NT2/D1 (cell line): Measurements from ENCODE around the gene POLR2A.

Source experiments
- SUZ12 ChIP-seq: IDR thresholded peaks from 2 replicates; pipeline ENCODE4 v1.6.1; 2011; ENCODE audit not compliant: insufficient read length, insufficient read depth; ENCODE audit errors: extremely low read depth
- YY1 ChIP-seq: IDR thresholded peaks from 2 replicates; pipeline ENCODE4 v1.6.1; 2011; ENCODE audit not compliant: insufficient read length, insufficient read depth
- ZNF274 ChIP-seq: IDR thresholded peaks from 2 replicates; pipeline ENCODE4 v1.6.1; 2011; ENCODE audit warnings: mild to moderate bottlenecking, low read depth, low read length

- TF ChIP-seq SUZ12 (no peak), YY1 (no peak), ZNF274 (no peak)
Measured at GRCh38 chr17:7467498-7467897, 16.7 kb upstream of the POLR2A start.
